HepG2 (cell line): ENCODE data around the gene EVL. TPM values are rescaled to one million over a fixed set of nuclear protein-coding genes. Genes with fewer than 3 reads are reported as not detected.

Experiments
- ATAC-seq: fragments of 200-7000 bp; cut with Tn5 transposase; 3 replicates; pipeline ENCODE4 v1.9.1; 2020; ENCODE audit warnings: mild to moderate bottlenecking, moderate library complexity
- BruUV-seq: library from RNA; stranded (reverse); fragments of 400-500 nt; replicated peaks from 2 replicates; lab custom pipeline; 2021; lab: Mats Ljungman, UMichigan
- CTCF ChIA-PET: fragments of 300-600 bp; formaldehyde crosslinking; extraction: SDS; loops from one replicate; lab custom pipeline; 2021; ENCODE audit warnings: low total read pairs, inconsistent platforms, low intra/inter-chr PET ratio; lab: Yijun Ruan, JAX
- POLR2A ChIA-PET: fragments of 350-600 bp; sonication (Branson Sonifier 250); formaldehyde crosslinking; loops from one replicate; lab custom pipeline; 2020; ENCODE audit warnings: antibody characterized with exemption, inconsistent platforms; lab: Yijun Ruan, JAX
- DNase-seq: peaks from one replicate; pipeline ENCODE4 v3.0.0-alpha.2; 2015; ENCODE audit warnings: low spot score
- FAIRE-seq: peaks from 3 replicates; lab custom pipeline; 2011; peaks lifted over from hg19 to GRCh38; lab: Jason Lieb, UNC
- H2AFZ ChIP-seq: one replicate; pipeline ENCODE4 v1.6.1; 2011; ENCODE audit warnings: low read length, inconsistent platforms
- H3K27ac ChIP-seq: fragments of 300-600 bp; 3 replicates; pipeline ENCODE4 v1.8.0; 2011; ENCODE audit warnings: mixed run types, mild to moderate bottlenecking, mixed read lengths, low read length, inconsistent platforms; ENCODE audit not compliant: insufficient read depth; ENCODE audit errors: extremely low read length
- H3K27me3 ChIP-seq, 2 experiments: fragments of 200-600 bp in 1 of 2; 2 replicates in 1 of 2; 3 replicates in 1 of 2; pipeline versions ENCODE4 v1.6.0 to v1.8.0; 2011; ENCODE audit warnings: low read length in 2 of 2, mild to moderate bottlenecking in 2 of 2, moderate library complexity in 2 of 2, inconsistent platforms in 1 of 2; ENCODE audit not compliant: insufficient read depth in 2 of 2, control insufficient read depth in 1 of 2
- H3K36me3 ChIP-seq, 2 experiments: fragments of 200-600 bp in 1 of 2; replicated peaks in 1 of 2; 2 replicates in 1 of 2; 3 replicates in 1 of 2; pipeline versions ENCODE4 v1.5.1 to v1.8.0; 2011; ENCODE audit warnings: low read length in 2 of 2, inconsistent platforms in 1 of 2; ENCODE audit not compliant: insufficient read depth in 2 of 2, control insufficient read depth in 1 of 2
- H3K4me1 ChIP-seq: 2 replicates; pipeline ENCODE4 v1.5.1; 2012; ENCODE audit warnings: low read length, inconsistent platforms; ENCODE audit not compliant: insufficient read depth
- H3K4me2 ChIP-seq: 2 replicates; pipeline ENCODE4 v1.6.0; 2011; ENCODE audit warnings: low read depth, low read length, inconsistent platforms
- H3K4me3 ChIP-seq, 3 experiments: fragments of 200-600 bp in 1 of 3; sonication (generic), shearing (Covaris generic) in 1 of 3; replicated peaks in 1 of 3; 2 replicates each; pipeline ENCODE4 v1.5.1; 2011 to 2016; ENCODE audit warnings: low read length in 3 of 3, inconsistent platforms in 2 of 3, low read depth in 2 of 3, mild to moderate bottlenecking in 2 of 3, control low read depth in 1 of 3, mixed read lengths in 1 of 3; ENCODE audit not compliant: insufficient read depth in 1 of 3
- H3K79me2 ChIP-seq: one replicate; pipeline ENCODE4 v1.6.1; 2011; ENCODE audit warnings: low read length, inconsistent platforms; ENCODE audit not compliant: insufficient read depth
- H3K9ac ChIP-seq: 2 replicates; pipeline ENCODE4 v1.6.0; 2011; ENCODE audit warnings: mild to moderate bottlenecking, low read depth, low read length, inconsistent platforms; ENCODE audit not compliant: insufficient read depth
- H3K9me3 ChIP-seq: 2 replicates; pipeline ENCODE4 v1.5.1; 2012; ENCODE audit warnings: mild to moderate bottlenecking, low read length
- H4K20me1 ChIP-seq: 2 replicates; pipeline ENCODE4 v1.6.0; 2011; ENCODE audit warnings: inconsistent platforms, mild to moderate bottlenecking, low read length, moderate library complexity; ENCODE audit not compliant: insufficient read depth
- HIVEP1 ChIP-seq: sonication (generic); formaldehyde crosslinking; IDR thresholded peaks from 2 replicates; pipeline ENCODE4 v1.4.0; 2020; ENCODE audit warnings: mild to moderate bottlenecking, missing genetic modification reagents
- HNF4A ChIP-seq: sonication (generic); formaldehyde crosslinking; IDR thresholded peaks from 2 replicates; pipeline ENCODE4 v1.4.0; 2020; ENCODE audit warnings: missing genetic modification reagents
- NCOR1 ChIP-seq: fragments of 200-600 bp; sonication (generic); IDR thresholded peaks from 2 replicates; pipeline ENCODE4 v1.7.0; 2017; ENCODE audit warnings: antibody characterized with exemption, low read length, borderline replicate concordance
- SCMH1 ChIP-seq: sonication (generic); formaldehyde crosslinking; IDR thresholded peaks from 2 replicates; pipeline ENCODE4 v1.9.0; 2021; ENCODE audit warnings: missing genetic modification reagents, mild to moderate bottlenecking, borderline replicate concordance
- ZEB1 ChIP-seq: IDR thresholded peaks from 2 replicates; pipeline ENCODE4 v1.6.1; 2012; ENCODE audit warnings: mild to moderate bottlenecking, low read depth, inconsistent platforms; ENCODE audit not compliant: insufficient replicate concordance
- ZKSCAN5 ChIP-seq: sonication (generic); formaldehyde crosslinking; IDR thresholded peaks from 2 replicates; pipeline ENCODE4 v1.5.1; 2020; ENCODE audit warnings: mild to moderate bottlenecking, missing genetic modification reagents
- ZMYM3 ChIP-seq: sonication (generic); formaldehyde crosslinking; IDR thresholded peaks from 2 replicates; pipeline ENCODE4 v1.5.1; 2020; ENCODE audit warnings: mild to moderate bottlenecking, missing genetic modification reagents
- ZNF652 ChIP-seq: IDR thresholded peaks from 2 replicates; pipeline ENCODE4 v1.6.1; 2016; ENCODE audit warnings: low read depth, borderline replicate concordance
- ZNF772 ChIP-seq: sonication (generic); formaldehyde crosslinking; IDR thresholded peaks from 2 replicates; pipeline ENCODE4 v1.5.0; 2020; ENCODE audit warnings: mild to moderate bottlenecking, missing genetic modification reagents
- ZZZ3 ChIP-seq: sonication (generic); formaldehyde crosslinking; IDR thresholded peaks from 2 replicates; pipeline ENCODE4 v1.4.0; 2020; ENCODE audit warnings: missing genetic modification reagents, mild to moderate bottlenecking, borderline replicate concordance
- WGBS: methylation state at CpG from one replicate; pipeline ENCODE4 v1.1.6; 2017; ENCODE audit warnings: low lambda C conversion rate; 5-methylcytosine and 5-hydroxymethylcytosine counted together
- in situ Hi-C: cut with HindIII; loops from 2 replicates; pipeline ENCODE4 v1.10.0; 2017; ENCODE audit warnings: low pct_unique_long_range_greater_than_20kb; ENCODE audit not compliant: extremely low pct_ligation_motif_present
- intact Hi-C: fragments of 100-400 bp; cut with micrococcal nuclease; formaldehyde crosslinking; loops from one replicate; pipeline ENCODE4 v1.10.0; 2022; ENCODE audit not compliant: unreplicated experiment
- polyA plus RNA-seq, 8 experiments: library from polyadenylated mRNA; depleted of rRNA in 3 of 8; stranded (reverse) in 7 of 8; unstranded in 1 of 8; fragments of >200 nt; fragmentation: Illumina TruSeq in 4 of 8; extraction: Trizol in 4 of 8; gene quantifications; 2 replicates each; pipeline versions ENCODE4 v1.2.1 to v1.2.3, GENCODE V29; 2011 to 2016; ENCODE audit warnings: low read depth in 4 of 8, missing spikeins in 1 of 8, mixed read lengths in 1 of 8; ENCODE audit not compliant: insufficient read depth in 1 of 8
- total RNA-seq, 5 experiments: library from RNA; depleted of rRNA; stranded (reverse); fragments of >200 nt; fragmentation: Illumina TruSeq; extraction: Trizol; gene quantifications; 2 replicates each; pipeline ENCODE4 v1.2.3, GENCODE V29; 2016; ENCODE audit warnings: low read depth in 1 of 5

The EVL gene
- total and polyA plus RNA-seq, 2 of the 13 experiments (the other 11 are each of a cell fraction or from before 2014, with no cell fraction given) = 15.1 to 31.2 TPM

- FAIRE-seq (no peak), ATAC-seq (peak; percentile 56), DNase-seq (no peak)
- Histone ChIP-seq H2AFZ (no peak overlapping the region), H3K4me1 (peaks cover 33% of the 10 kb centered on the region), H3K4me3 (no peak overlapping the region), H3K79me2 (no peaks in the 10 kb centered on the region), H3K36me3 (no peaks in the 10 kb centered on the region), H3K4me2 (no peak overlapping the region), H3K27me3 (no peaks in the 10 kb centered on the region), H3K9me3 (0 out of 2 replicates have a peak, but pooled peaks cover 4% of the 10 kb centered on the region), H3K27ac (no peak overlapping the region), H4K20me1 (no peaks in the 10 kb centered on the region)
- WGBS = 71% methylated on average over 7 of the region's 12 CpGs
- POLR2A ChIA-PET = no interaction called here
- CTCF ChIA-PET = no interaction called here
- no TSS peak for BruUV-seq
- no peak for TF ChIP-seq ZMYM3 (CRISPR knock-in tag)
- TF ChIP-seq ZZZ3 (CRISPR knock-in tag) = no peak
- no peak for TF ChIP-seq ZNF772 (CRISPR knock-in tag)
- peak; percentile 35 for TF ChIP-seq ZEB1
- TF ChIP-seq HIVEP1 = no peak
- TF ChIP-seq, all 625 proteins: peak for 1
- in situ Hi-C loops = no loop called here
- no peak overlapping the region for H3K9ac ChIP-seq
- intact Hi-C loops = no loop called here
Observed at GRCh38 chr14:100187247-100187833, 122.1 kb downstream of the EVL start.

- Histone ChIP-seq H3K9me3 (0 out of 2 replicates have a peak, but pooled peaks cover 4% of the 10 kb centered on the region), H3K4me1 (peaks cover 39% of the 10 kb centered on the region), H3K9ac (no peak overlapping the region), H3K4me2 (no peak overlapping the region), H4K20me1 (no peaks in the 10 kb centered on the region), H2AFZ (no peak overlapping the region), H3K27ac (no peak overlapping the region), H3K36me3 (no peaks in the 10 kb centered on the region), H3K27me3 (no peaks in the 10 kb centered on the region), H3K4me3 (no peak overlapping the region), H3K79me2 (no peaks in the 10 kb centered on the region)
- 73% methylated on average over 10 of the region's 12 CpGs for WGBS
- no peak for TF ChIP-seq ZKSCAN5 (CRISPR knock-in tag)
- TF ChIP-seq ZNF652 (CRISPR knock-in tag) = peak; percentile 55; the same call in 1 of the 2 replicates
- no peak for TF ChIP-seq SCMH1 (CRISPR knock-in tag)
- peak; percentile 59 for TF ChIP-seq NCOR1
- TF ChIP-seq HNF4A (CRISPR knock-in tag) = peak; percentile 53; the same call in 1 of the 2 replicates
- no peak for ATAC-seq
- in situ Hi-C loops = no loop called here
- peak; percentile 29 for DNase-seq
- no peak for FAIRE-seq
- intact Hi-C loops = no loop called here
- BruUV-seq = no TSS peak
- ChIA-PET POLR2A (no interaction called here), CTCF (no interaction called here)
Observed at GRCh38 chr14:100188392-100189030, 123.3 kb downstream of the EVL start.
